OCI-LY7 (cell line): Measurements from ENCODE around the gene NIM1K.

Experiments
- CTCF ChIP-seq: fragments of 200-600 bp; sonication (generic); conservative IDR thresholded peaks from 2 replicates; pipeline ENCODE4 v1.5.1; 2014; ENCODE audit warnings: mild to moderate bottlenecking, antibody characterized with exemption, low read length, moderate library complexity, mixed read lengths
- EZH2phosphoT487 ChIP-seq: fragments of 200-600 bp; sonication (generic); IDR thresholded peaks from 2 replicates; pipeline ENCODE4 v1.6.1; 2018; ENCODE audit warnings: low read depth, borderline replicate concordance, mild to moderate bottlenecking, mixed run types, antibody characterized with exemption, low read length, moderate library complexity, mixed read lengths

GRCh38 chr5:43156388-43156787 lies 35.6 kb upstream of the NIM1K start:
- TF ChIP-seq CTCF (no peak), EZH2phosphoT487 (no peak)
